ENCODE measurements around the gene ATP6V0C. TPM values are rescaled to one million over a fixed set of nuclear protein-coding genes. Genes with fewer than 3 reads are reported as not detected.

Gene ATP6V0C
- total and polyA plus RNA-seq, 2 experiments from 2014 or later = 81.4 to 375 TPM

- Histone ChIP-seq H4K20me1 (ENCODE audit: insufficient read depth, poor library complexity, severe bottlenecking) (no peaks in the 10 kb centered on the region), H3K4me2 (no peak overlapping the region), H3K4me3 (no peak overlapping the region), H2AFZ (no peak overlapping the region), H3K27me3 (no peaks in the 10 kb centered on the region), H3K27ac (no peak overlapping the region), H3K9me3 (ENCODE audit: low read depth) (no peaks in the 10 kb centered on the region), H3K36me3 (replicated peaks; ENCODE audit: insufficient read depth, low read depth) (no peaks in the 10 kb centered on the region), H3K9me2 (replicated peaks; ENCODE audit: insufficient read depth) (no peaks in the 10 kb centered on the region), H3K4me1 (ENCODE audit: insufficient read depth) (no peaks in the 10 kb centered on the region), H3K79me2 (peaks cover 18% of the 10 kb centered on the region)
- TF ChIP-seq EZH2 (IDR thresholded peaks at IDR 0.05; ENCODE audit: borderline replicate concordance) (no peak), CTCF (IDR thresholded peaks at IDR 0.05; ENCODE audit: poor library complexity) (no peak), EZH2phosphoT487 (IDR thresholded peaks at IDR 0.05; ENCODE audit: low read depth, severe bottlenecking, unreplicated experiment) (no peak)
- 98% methylated on average over 61 of the region's 62 CpGs for WGBS (ENCODE audit: low lambda C conversion rate, missing lambda C conversion rate)
- no peak for DNase-seq (ENCODE audit: low spot score)
These were observed 17.3 kb upstream of the ATP6V0C start for GRCh38 chr16:2496223-2497115.

GRCh38 chr16:2497116-2497630 is 16.6 kb upstream of the ATP6V0C start:
- Histone ChIP-seq H3K27ac (no peak overlapping the region), H2AFZ (no peak overlapping the region), H3K4me1 (ENCODE audit: insufficient read depth) (peaks cover 5% of the 10 kb centered on the region), H3K9me3 (ENCODE audit: low read depth) (no peaks in the 10 kb centered on the region), H3K4me3 (no peak overlapping the region), H3K79me2 (peaks cover 11% of the 10 kb centered on the region), H3K36me3 (replicated peaks; ENCODE audit: insufficient read depth, low read depth) (no peaks in the 10 kb centered on the region), H4K20me1 (ENCODE audit: insufficient read depth, poor library complexity, severe bottlenecking) (no peaks in the 10 kb centered on the region), H3K9me2 (replicated peaks; ENCODE audit: insufficient read depth) (no peaks in the 10 kb centered on the region), H3K27me3 (no peaks in the 10 kb centered on the region), H3K4me2 (no peak overlapping the region)
- 81% methylated on average over 18 of the region's 21 CpGs for WGBS (ENCODE audit: low lambda C conversion rate, missing lambda C conversion rate)
- TF ChIP-seq CTCF (IDR thresholded peaks at IDR 0.05; ENCODE audit: poor library complexity) (no peak), EZH2 (IDR thresholded peaks at IDR 0.05; ENCODE audit: borderline replicate concordance) (no peak), EZH2phosphoT487 (IDR thresholded peaks at IDR 0.05; ENCODE audit: low read depth, severe bottlenecking, unreplicated experiment) (no peak)
- DNase-seq (ENCODE audit: low spot score) = no peak

- no peak for DNase-seq (ENCODE audit: low spot score)
- H3K4me3 ChIP-seq = no peak overlapping the region
- H3K4me2 ChIP-seq = no peak overlapping the region
- H2AFZ ChIP-seq = no peak overlapping the region
- H3K27ac ChIP-seq = no peak overlapping the region
- no peaks in the 10 kb centered on the region for H3K9me2 ChIP-seq (replicated peaks; ENCODE audit: insufficient read depth)
- no peaks in the 10 kb centered on the region for H3K27me3 ChIP-seq
- no peaks in the 10 kb centered on the region for H4K20me1 ChIP-seq (ENCODE audit: insufficient read depth, poor library complexity, severe bottlenecking)
- no peak for TF ChIP-seq EZH2phosphoT487 (IDR thresholded peaks at IDR 0.05; ENCODE audit: low read depth, severe bottlenecking, unreplicated experiment)
- no peak for TF ChIP-seq EZH2 (IDR thresholded peaks at IDR 0.05; ENCODE audit: borderline replicate concordance)
- no peak for TF ChIP-seq CTCF (IDR thresholded peaks at IDR 0.05; ENCODE audit: poor library complexity)
- no peaks in the 10 kb centered on the region for H3K9me3 ChIP-seq (ENCODE audit: low read depth)
- 93% methylated on average over 26 of the region's 26 CpGs for WGBS (ENCODE audit: low lambda C conversion rate, missing lambda C conversion rate)
- peaks cover 12% of the 10 kb centered on the region for H3K4me1 ChIP-seq (ENCODE audit: insufficient read depth)
- peaks cover 11% of the 10 kb centered on the region for H3K79me2 ChIP-seq
- no peaks in the 10 kb centered on the region for H3K36me3 ChIP-seq (replicated peaks; ENCODE audit: insufficient read depth, low read depth)
These were observed 15.9 kb upstream of the ATP6V0C start for GRCh38 chr16:2497695-2498484.
